HFFc6 (cell line): ENCODE results near the gene SPHK2. TPM values are rescaled to one million over a fixed set of nuclear protein-coding genes. Genes with fewer than 3 reads are reported as not detected.
A peak's percentile ranks its signal among the peaks of the same experiment; 100 is the strongest.

Experiments
- DNase-seq: peaks from one replicate; pipeline ENCODE4 v3.0.0-alpha.2; 2018
- H3K27ac Mint-ChIP-seq: 2 replicates; pipeline ENCODE4 v1.8.0; 2020; ENCODE audit warnings: mild to moderate bottlenecking, mixed read lengths
- H3K27me3 Mint-ChIP-seq: 2 replicates; pipeline ENCODE4 v1.8.0; 2021; ENCODE audit warnings: mild to moderate bottlenecking, moderate library complexity, mixed read lengths; ENCODE audit not compliant: insufficient read depth
- H3K36me3 Mint-ChIP-seq: 2 replicates; pipeline ENCODE4 v1.8.0; 2021; ENCODE audit warnings: low read depth, mixed read lengths
- H3K4me1 Mint-ChIP-seq: 2 replicates; pipeline ENCODE4 v1.8.0; 2020; ENCODE audit warnings: low read depth, mixed read lengths
- H3K4me3 Mint-ChIP-seq: 2 replicates; pipeline ENCODE4 v1.8.0; 2020; ENCODE audit warnings: mild to moderate bottlenecking, moderate library complexity, mixed read lengths
- H3K9me3 Mint-ChIP-seq: 2 replicates; pipeline ENCODE4 v1.8.0; 2020; ENCODE audit warnings: mild to moderate bottlenecking, mixed read lengths
- total RNA-seq, 6 experiments: library from RNA; stranded (reverse); fragmentation: NEBNext Ultra II Directional; extraction: Animal tissue kit (Norgen Biotek cat#: 25700); gene quantifications; 2 replicates in 1 of 6; 3 replicates in 5 of 6; pipeline ENCODE4 v1.2.3, GENCODE V29; 2021
- TF ChIP-seq, protein P1 (sequence below): fragments of 200-600 bp; sonication (generic); IDR thresholded peaks from 2 replicates; pipeline ENCODE4 v1.5.0; 2021; ENCODE audit warnings: antibody characterized with exemption, mild to moderate bottlenecking

The SPHK2 gene
- total RNA-seq, 6 experiments from 2014 or later: 20.1 to 34.0 (median 23.4) TPM

DNA sequence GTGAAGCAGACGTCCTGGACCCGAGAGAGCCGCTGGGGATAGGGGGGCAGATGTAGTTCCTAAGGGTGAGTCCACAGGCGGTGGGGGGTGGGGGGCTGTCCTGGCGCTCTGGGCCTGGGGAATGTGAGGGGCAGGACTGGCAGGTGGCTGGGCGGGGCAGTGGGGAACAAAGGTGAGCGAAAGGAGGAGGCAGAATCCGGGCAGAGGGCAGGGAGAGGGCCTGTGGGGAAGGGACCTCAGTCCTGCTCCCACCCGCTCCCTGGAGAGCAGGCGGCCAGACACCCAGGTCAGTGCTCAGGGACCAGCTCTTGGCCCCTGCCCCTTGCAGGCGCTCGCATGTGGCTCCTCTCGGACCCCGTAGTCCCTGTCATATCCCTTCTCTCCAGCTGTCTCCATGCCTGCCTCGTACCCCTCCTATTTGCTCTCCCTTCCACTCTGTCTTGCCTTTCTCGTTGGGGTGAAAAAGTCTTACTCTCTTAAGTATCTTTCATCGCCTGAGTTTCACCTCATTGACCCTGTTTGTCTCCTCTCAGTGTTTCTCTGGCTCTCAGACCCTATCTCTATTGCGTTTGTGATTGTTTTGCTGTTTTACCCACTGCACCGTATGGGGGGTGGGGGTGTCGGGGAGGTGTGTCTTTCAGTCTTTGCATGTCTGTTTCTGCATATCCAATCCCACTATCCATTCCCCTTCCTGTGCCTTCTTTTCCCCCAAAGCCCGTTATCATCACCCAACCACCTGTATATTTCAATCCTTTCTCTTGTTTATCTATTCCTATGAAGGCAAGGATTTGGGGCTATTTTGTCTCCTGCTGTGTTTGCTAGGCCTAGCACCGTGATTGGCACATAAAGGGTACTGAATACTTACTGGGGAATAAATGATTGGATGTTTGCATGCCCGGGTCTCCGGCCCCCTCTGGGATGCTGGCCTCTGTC is 5.8 kb downstream of the SPHK2 start:
- DNase-seq: no peak
- Mint-ChIP-seq H3K27me3 (no peaks in the 10 kb centered on the region; the same call in 1 of the 2 replicates), H3K9me3 (no peaks in the 10 kb centered on the region), H3K4me1 (peaks cover 31% of the 10 kb centered on the region), H3K27ac (peak overlapping the region; percentile 94), H3K36me3 (peaks cover 20% of the 10 kb centered on the region), H3K4me3 (peak overlapping the region; percentile 89)
- TF ChIP-seq, protein P1, sequence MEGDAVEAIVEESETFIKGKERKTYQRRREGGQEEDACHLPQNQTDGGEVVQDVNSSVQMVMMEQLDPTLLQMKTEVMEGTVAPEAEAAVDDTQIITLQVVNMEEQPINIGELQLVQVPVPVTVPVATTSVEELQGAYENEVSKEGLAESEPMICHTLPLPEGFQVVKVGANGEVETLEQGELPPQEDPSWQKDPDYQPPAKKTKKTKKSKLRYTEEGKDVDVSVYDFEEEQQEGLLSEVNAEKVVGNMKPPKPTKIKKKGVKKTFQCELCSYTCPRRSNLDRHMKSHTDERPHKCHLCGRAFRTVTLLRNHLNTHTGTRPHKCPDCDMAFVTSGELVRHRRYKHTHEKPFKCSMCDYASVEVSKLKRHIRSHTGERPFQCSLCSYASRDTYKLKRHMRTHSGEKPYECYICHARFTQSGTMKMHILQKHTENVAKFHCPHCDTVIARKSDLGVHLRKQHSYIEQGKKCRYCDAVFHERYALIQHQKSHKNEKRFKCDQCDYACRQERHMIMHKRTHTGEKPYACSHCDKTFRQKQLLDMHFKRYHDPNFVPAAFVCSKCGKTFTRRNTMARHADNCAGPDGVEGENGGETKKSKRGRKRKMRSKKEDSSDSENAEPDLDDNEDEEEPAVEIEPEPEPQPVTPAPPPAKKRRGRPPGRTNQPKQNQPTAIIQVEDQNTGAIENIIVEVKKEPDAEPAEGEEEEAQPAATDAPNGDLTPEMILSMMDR: no peak

DNA sequence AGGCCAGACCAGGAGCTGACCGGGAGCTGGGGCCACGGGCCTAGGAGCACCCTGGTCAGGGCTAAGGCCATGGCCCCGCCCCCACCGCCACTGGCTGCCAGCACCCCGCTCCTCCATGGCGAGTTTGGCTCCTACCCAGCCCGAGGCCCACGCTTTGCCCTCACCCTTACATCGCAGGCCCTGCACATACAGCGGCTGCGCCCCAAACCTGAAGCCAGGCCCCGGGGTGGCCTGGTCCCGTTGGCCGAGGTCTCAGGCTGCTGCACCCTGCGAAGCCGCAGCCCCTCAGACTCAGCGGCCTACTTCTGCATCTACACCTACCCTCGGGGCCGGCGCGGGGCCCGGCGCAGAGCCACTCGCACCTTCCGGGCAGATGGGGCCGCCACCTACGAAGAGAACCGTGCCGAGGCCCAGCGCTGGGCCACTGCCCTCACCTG is 6.6 kb downstream of the SPHK2 start:
- H3K9me3 Mint-ChIP-seq: no peaks in the 10 kb centered on the region
- H3K4me3 Mint-ChIP-seq: no peak overlapping the region
- peaks cover 27% of the 10 kb centered on the region for H3K4me1 Mint-ChIP-seq
- H3K27ac Mint-ChIP-seq: no peak overlapping the region
- peaks cover 20% of the 10 kb centered on the region for H3K36me3 Mint-ChIP-seq
- DNase-seq: no peak
- TF ChIP-seq, protein P1: no peak
- H3K27me3 Mint-ChIP-seq: no peaks in the 10 kb centered on the region; the same call in none of the 2 replicates

DNA sequence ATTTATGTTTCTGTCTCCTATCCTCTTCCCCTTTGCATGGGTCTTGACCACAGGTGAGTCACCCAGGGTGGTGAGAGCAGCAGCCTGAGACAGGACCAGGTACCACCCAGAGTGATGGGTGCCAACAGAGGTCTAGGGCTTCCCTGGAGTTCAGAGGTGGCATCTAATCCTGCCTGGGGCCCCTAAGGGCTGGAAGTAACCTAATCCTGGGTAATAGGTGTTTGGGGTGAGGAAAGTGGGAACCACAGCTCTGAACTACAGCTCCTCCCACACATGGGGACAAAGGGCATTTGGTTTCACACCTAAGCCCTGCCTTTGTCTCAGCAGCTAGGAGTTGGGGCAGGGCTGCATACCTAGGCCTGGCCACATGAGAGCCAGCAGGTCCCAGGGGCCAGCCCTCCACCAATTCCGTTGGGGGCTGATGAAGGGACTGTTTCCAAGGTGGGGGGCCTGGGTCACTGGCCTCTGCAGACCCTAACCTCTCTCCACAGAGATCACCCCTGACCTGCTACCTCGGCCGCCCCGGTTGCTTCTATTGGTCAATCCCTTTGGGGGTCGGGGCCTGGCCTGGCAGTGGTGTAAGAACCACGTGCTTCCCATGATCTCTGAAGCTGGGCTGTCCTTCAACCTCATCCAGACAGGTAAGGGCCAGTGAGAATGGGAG is 8.0 kb downstream of the SPHK2 start:
- H3K36me3 Mint-ChIP-seq: peaks cover 12% of the 10 kb centered on the region
- no peak overlapping the region for H3K4me3 Mint-ChIP-seq
- TF ChIP-seq, protein P1: no peak
- no peak overlapping the region for H3K27ac Mint-ChIP-seq
- no peak for DNase-seq
- no peaks in the 10 kb centered on the region for H3K9me3 Mint-ChIP-seq
- peaks cover 26% of the 10 kb centered on the region for H3K4me1 Mint-ChIP-seq
- no peaks in the 10 kb centered on the region; the same call in none of the 2 replicates for H3K27me3 Mint-ChIP-seq

DNA sequence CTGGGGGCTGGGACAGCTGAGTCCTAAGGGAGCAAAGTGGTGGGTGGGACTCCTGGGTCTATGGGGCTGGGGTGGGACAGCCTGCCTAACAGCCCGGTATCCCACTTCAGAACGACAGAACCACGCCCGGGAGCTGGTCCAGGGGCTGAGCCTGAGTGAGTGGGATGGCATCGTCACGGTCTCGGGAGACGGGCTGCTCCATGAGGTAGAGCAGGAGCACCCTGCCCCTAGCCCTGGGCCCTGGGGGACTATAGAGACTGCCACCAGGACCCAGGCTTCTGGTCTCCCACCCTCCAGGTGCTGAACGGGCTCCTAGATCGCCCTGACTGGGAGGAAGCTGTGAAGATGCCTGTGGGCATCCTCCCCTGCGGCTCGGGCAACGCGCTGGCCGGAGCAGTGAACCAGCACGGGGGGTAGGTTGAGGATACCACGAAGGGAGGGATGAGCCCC is 8.6 kb downstream of the SPHK2 start:
- Mint-ChIP-seq H3K9me3 (no peaks in the 10 kb centered on the region), H3K4me3 (no peak overlapping the region), H3K27ac (no peak overlapping the region), H3K4me1 (peaks cover 28% of the 10 kb centered on the region), H3K27me3 (no peaks in the 10 kb centered on the region; the same call in none of the 2 replicates), H3K36me3 (peaks cover 9% of the 10 kb centered on the region)
- DNase-seq: no peak
- TF ChIP-seq, protein P1: no peak

DNA sequence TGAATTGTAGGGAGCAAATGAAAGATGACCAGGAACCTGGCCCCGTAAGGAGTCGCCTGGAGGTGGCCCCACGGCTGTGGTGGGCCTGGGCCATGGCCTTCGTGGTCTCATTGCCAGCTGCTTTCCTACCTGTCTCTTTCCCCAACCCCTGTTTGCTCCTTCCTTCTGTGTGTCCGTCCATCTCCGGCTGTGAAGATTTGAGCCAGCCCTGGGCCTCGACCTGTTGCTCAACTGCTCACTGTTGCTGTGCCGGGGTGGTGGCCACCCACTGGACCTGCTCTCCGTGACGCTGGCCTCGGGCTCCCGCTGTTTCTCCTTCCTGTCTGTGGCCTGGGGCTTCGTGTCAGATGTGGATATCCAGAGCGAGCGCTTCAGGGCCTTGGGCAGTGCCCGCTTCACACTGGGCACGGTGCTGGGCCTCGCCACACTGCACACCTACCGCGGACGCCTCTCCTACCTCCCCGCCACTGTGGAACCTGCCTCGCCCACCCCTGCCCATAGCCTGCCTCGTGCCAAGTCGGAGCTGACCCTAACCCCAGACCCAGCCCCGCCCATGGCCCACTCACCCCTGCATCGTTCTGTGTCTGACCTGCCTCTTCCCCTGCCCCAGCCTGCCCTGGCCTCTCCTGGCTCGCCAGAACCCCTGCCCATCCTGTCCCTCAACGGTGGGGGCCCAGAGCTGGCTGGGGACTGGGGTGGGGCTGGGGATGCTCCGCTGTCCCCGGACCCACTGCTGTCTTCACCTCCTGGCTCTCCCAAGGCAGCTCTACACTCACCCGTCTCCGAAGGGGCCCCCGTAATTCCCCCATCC is 9.4 kb downstream of the SPHK2 start:
- no peak for DNase-seq
- Mint-ChIP-seq H3K36me3 (peaks cover 4% of the 10 kb centered on the region), H3K27me3 (no peaks in the 10 kb centered on the region; the same call in none of the 2 replicates), H3K9me3 (no peaks in the 10 kb centered on the region), H3K4me3 (no peak overlapping the region), H3K27ac (no peak overlapping the region), H3K4me1 (peaks cover 29% of the 10 kb centered on the region)
- TF ChIP-seq, protein P1: no peak
